Adrenal gland (tissue), 12 donors: ENCODE measurements around the gene ATP6V0D1. TPM values are rescaled to one million over a fixed set of nuclear protein-coding genes. Genes with fewer than 3 reads are reported as not detected.

Source experiments
- DNase-seq, 7 donors: peaks; one replicate each; pipeline ENCODE4 v3.0.0-alpha.2; 2019 to 2020
- H3K27ac ChIP-seq, 5 donors: fragments of 200-600 bp; sonication (generic) in 4 of 5; 1 replicate in 3 of 5; 2 replicates in 2 of 5; pipeline versions ENCODE4 v1.5.1 to v1.8.0; 2016 to 2020; ENCODE audit warnings: mild to moderate bottlenecking in 1 of 5
- H3K27me3 ChIP-seq: fragments of 200-600 bp; 2 replicates; pipeline ENCODE4 v1.8.0; 2021
- H3K36me3 ChIP-seq, 2 donors: fragments of 200-600 bp; replicated peaks in 1 of 2; 1 replicate in 1 of 2; 2 replicates in 1 of 2; pipeline versions ENCODE4 v1.5.1 to v1.8.0; 2018 to 2022
- H3K4me1 ChIP-seq, 2 donors: fragments of 200-600 bp; replicated peaks in 1 of 2; 1 replicate in 1 of 2; 2 replicates in 1 of 2; pipeline versions ENCODE4 v1.5.1 to v1.8.0; 2018 to 2021
- H3K4me3 ChIP-seq, 4 donors: fragments of 200-600 bp; sonication (generic) in 3 of 4; one replicate each; pipeline ENCODE4 v1.5.1; 2016 to 2018
- H3K9me3 ChIP-seq, 3 donors: fragments of 200-600 bp; sonication (generic) in 1 of 3; replicated peaks in 1 of 3; 1 replicate in 2 of 3; 2 replicates in 1 of 3; pipeline versions ENCODE4 v1.5.1 to v1.8.0; 2016 to 2021
- POLR2A ChIP-seq, 2 donors: fragments of 450-650 bp; IDR thresholded peaks; one replicate each; pipeline ENCODE4 v1.6.1; 2017; ENCODE audit warnings: antibody characterized with exemption in 2 of 2, mild to moderate bottlenecking in 2 of 2, moderate library complexity in 1 of 2
- WGBS, 4 donors: extraction: QIAGEN DNeasy Blood & Tissue Kit in 2 of 4; methylation state at CpG; one replicate each; pipeline versions ENCODE4 v1.1.5 to v1.1.7; 2013 to 2017; 5-methylcytosine and 5-hydroxymethylcytosine counted together
- intact Hi-C, 2 donors: fragments of 100-400 bp; cut with DNase I; formaldehyde crosslinking; loops; one replicate each; pipeline versions ENCODE4 v1.14.1 to v1.15.0; 2022 to 2023
- polyA plus RNA-seq, 3 donors: library from polyadenylated mRNA; stranded (reverse); fragments of 200-250 nt in 2 of 3; fragments of 350-450 nt in 1 of 3; fragmentation: Illumina TruSeq in 1 of 3; extraction: RNeasy Lipid Tissue Mini Kit (QIAGEN cat#74804) in 1 of 3; gene quantifications; one replicate each; pipeline ENCODE4 v1.2.3, GENCODE V29; 2013 to 2014
- total RNA-seq, 9 donors: library from RNA; depleted of rRNA in 4 of 9; stranded (reverse); fragments of >200 nt in 4 of 9; fragments of 120-200 nt in 1 of 9; fragmentation: NEBNext Ultra II Directional in 1 of 9; extraction: Animal tissue kit (Norgen Biotek cat#: 25700) in 1 of 9; gene quantifications; one replicate each; pipeline versions ENCODE4 v1.1.0 to v1.2.4, GENCODE V29; 2013 to 2023
- TF ChIP-seq, protein P1 (sequence below), 6 experiments: fragments of 450-650 bp in 4 of 6; fragments of 200-600 bp in 2 of 6; sonication (generic) in 1 of 6; IDR thresholded peaks; 1 replicate in 5 of 6; 2 replicates in 1 of 6; pipeline versions ENCODE4 v1.5.1 to v1.8.0; 2016 to 2021; ENCODE audit warnings: antibody characterized with exemption in 6 of 6, mild to moderate bottlenecking in 2 of 6, moderate library complexity in 1 of 6
- donor health status: healthy with polysubstance abuse.
- donor health status: Bipolar disorder and iron deficiency.
- donor health status: DM: yes; HTN: yes; CAD: no.
- donor health status: DM: no; HTN: no; CAD: no.
- donor health status: DM: no; HTN: no; CAD: no.
- donor health status: DM: yes; HTN: yes; CAD: no.

The ATP6V0D1 gene
- total and polyA plus RNA-seq, 12 donors = 24.1 to 244 (median 144) TPM

DNA sequence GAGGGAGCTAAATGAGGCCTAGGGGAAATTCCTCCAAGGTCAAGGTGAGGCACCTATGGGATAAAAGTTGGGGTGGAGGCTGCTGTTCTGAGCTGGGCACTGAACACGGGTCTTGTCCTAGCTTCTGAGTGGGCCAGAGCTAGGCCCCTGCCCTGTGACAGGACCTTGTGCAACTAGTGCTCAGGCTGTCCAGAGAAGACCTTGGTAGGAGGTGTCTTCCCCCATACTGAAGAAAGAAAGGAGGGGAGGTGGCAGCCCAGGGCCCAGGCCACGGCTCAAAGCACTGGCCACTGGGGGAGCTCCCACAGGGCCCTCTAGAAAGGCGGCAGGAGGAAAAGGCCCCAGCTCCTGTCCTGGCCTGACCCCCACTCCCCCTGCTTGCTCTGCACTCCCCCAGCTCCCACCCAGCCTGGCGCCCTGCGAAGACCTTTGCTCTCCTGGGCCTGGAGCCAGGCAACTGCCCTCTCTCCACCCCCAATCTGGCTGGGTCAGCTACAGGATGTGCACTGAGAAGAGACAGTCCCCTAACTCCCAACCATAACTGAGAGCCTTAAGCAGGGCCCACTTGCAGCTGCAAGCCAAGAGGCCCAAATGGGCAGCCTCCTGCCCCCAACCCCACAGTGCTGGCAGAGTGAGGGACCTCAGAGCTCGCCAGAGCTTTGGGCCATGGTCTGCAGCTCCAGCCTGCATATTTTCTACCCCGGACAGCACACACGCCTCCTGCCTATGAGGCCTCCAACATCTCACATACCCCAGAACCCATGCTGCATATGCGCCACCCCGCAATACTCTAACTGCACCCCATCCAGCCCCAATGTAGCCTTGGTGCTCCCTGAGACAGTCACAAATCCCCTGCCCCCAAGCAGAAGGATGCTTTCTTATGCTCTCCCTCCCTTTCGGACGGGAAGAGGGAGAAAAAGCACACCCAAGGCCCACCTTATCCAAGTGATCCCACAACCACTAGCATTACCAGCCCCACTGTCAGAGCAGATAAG is 34.7 kb downstream of the ATP6V0D1 start:
- H3K4me1 ChIP-seq = peaks cover 80 to 93% of the 10 kb centered on the region in 2 donors
- no peaks in the 10 kb centered on the region for H3K9me3 ChIP-seq
- peak overlapping the region in 4 of 5 donors; percentile 32 to 82 (median 74) for H3K27ac ChIP-seq
- peaks cover 0 to 19% of the 10 kb centered on the region in 2 donors for H3K36me3 ChIP-seq
- intact Hi-C loops = no loop called here
- no peak overlapping the region for H3K4me3 ChIP-seq
- TF ChIP-seq, protein P1, sequence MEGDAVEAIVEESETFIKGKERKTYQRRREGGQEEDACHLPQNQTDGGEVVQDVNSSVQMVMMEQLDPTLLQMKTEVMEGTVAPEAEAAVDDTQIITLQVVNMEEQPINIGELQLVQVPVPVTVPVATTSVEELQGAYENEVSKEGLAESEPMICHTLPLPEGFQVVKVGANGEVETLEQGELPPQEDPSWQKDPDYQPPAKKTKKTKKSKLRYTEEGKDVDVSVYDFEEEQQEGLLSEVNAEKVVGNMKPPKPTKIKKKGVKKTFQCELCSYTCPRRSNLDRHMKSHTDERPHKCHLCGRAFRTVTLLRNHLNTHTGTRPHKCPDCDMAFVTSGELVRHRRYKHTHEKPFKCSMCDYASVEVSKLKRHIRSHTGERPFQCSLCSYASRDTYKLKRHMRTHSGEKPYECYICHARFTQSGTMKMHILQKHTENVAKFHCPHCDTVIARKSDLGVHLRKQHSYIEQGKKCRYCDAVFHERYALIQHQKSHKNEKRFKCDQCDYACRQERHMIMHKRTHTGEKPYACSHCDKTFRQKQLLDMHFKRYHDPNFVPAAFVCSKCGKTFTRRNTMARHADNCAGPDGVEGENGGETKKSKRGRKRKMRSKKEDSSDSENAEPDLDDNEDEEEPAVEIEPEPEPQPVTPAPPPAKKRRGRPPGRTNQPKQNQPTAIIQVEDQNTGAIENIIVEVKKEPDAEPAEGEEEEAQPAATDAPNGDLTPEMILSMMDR (IDR thresholded peaks at IDR 0.05) = peak in 1 of 6 experiments; percentile 0
- TF ChIP-seq POLR2A (IDR thresholded peaks at IDR 0.05) = no peak
- peak in 4 of 7 donors; percentile 61 to 71 (median 65) for DNase-seq
- 53 to 70% (median 58%) methylated on average over 5 to 12 of the region's 12 CpGs for WGBS, 4 donors
- H3K27me3 ChIP-seq = no peaks in the 10 kb centered on the region

DNA sequence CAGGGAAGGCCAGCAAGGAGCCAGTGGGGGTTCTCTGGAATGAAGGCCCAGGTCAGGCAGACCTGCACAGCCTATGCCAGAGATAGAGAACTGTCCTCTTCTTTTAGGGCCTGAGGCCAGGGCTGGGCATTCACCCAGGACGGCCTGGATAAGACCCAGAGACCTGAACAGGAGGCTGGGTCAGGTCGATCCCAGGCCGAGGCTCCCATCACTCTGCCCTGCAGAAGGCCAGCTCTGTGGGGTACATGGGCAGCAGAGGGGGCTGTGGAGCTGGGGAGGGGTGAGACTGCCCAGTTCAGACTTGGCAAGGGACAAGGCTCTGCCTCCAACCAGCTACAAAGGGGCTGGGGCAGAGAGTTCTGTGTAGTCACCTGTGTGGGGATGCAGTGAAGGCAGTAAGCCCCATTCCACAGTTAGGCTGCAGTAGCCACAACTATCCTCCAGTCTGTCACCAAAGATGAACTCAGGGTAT is 35.5 kb downstream of the ATP6V0D1 start:
- DNase-seq = peak; percentile 59 to 89 (median 83)
- H3K36me3 ChIP-seq = peaks cover 0 to 15% of the 10 kb centered on the region in 2 donors
- 19 to 48% (median 20%) methylated on average over 3 of the region's 3 CpGs; no CpG with 5 or more reads in 1 of the 4 donors for WGBS, 4 donors
- peak overlapping the region in 4 of 5 donors; percentile 32 to 82 (median 74) for H3K27ac ChIP-seq
- H3K9me3 ChIP-seq = no peaks in the 10 kb centered on the region
- peaks cover 77 to 86% of the 10 kb centered on the region in 2 donors for H3K4me1 ChIP-seq
- H3K4me3 ChIP-seq = no peak overlapping the region
- H3K27me3 ChIP-seq = no peaks in the 10 kb centered on the region
- intact Hi-C loops = no loop called here
- TF ChIP-seq, protein P1 (IDR thresholded peaks at IDR 0.05) = peak in 4 of 6 experiments; percentile 7 to 35 (median 20)
- no peak for TF ChIP-seq POLR2A (IDR thresholded peaks at IDR 0.05)

DNA sequence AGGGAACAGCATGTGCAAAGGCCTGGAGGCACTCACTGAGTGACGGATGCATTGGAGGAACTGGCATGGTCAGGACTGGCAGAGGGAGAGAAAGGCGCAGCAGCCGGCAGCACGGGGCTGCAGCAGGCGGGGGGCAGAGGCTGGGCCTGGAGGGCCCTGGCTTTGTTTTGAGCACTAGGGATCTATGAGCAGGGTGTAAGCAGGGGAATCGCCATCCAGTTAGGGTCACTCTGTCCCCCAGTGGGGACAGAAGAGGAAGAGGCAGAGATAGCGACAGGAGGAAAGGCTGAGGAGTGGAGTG is 35.9 kb downstream of the ATP6V0D1 start:
- peaks cover 0 to 14% of the 10 kb centered on the region in 2 donors for H3K36me3 ChIP-seq
- H3K27ac ChIP-seq = peak overlapping the region in 4 of 5 donors; percentile 32 to 82 (median 74)
- peaks cover 73 to 82% of the 10 kb centered on the region in 2 donors for H3K4me1 ChIP-seq
- intact Hi-C loops = no loop called here
- WGBS, 4 donors = 85 to 90% (median 88%) methylated on average over 7 of the region's 7 CpGs
- no peaks in the 10 kb centered on the region for H3K27me3 ChIP-seq
- H3K4me3 ChIP-seq = no peak overlapping the region
- no peak for TF ChIP-seq POLR2A (IDR thresholded peaks at IDR 0.05)
- TF ChIP-seq, protein P1 (IDR thresholded peaks at IDR 0.05) = no peak
- DNase-seq = no peak
- no peaks in the 10 kb centered on the region for H3K9me3 ChIP-seq
